ENCODE measurements around the gene TDRD1.
"Not testable (repeated sequence)": the region's sequence is repeated elsewhere in the genome, so short reads cannot be mapped to it uniquely, and the experiment has no call there.

Gene TDRD1, protein sequence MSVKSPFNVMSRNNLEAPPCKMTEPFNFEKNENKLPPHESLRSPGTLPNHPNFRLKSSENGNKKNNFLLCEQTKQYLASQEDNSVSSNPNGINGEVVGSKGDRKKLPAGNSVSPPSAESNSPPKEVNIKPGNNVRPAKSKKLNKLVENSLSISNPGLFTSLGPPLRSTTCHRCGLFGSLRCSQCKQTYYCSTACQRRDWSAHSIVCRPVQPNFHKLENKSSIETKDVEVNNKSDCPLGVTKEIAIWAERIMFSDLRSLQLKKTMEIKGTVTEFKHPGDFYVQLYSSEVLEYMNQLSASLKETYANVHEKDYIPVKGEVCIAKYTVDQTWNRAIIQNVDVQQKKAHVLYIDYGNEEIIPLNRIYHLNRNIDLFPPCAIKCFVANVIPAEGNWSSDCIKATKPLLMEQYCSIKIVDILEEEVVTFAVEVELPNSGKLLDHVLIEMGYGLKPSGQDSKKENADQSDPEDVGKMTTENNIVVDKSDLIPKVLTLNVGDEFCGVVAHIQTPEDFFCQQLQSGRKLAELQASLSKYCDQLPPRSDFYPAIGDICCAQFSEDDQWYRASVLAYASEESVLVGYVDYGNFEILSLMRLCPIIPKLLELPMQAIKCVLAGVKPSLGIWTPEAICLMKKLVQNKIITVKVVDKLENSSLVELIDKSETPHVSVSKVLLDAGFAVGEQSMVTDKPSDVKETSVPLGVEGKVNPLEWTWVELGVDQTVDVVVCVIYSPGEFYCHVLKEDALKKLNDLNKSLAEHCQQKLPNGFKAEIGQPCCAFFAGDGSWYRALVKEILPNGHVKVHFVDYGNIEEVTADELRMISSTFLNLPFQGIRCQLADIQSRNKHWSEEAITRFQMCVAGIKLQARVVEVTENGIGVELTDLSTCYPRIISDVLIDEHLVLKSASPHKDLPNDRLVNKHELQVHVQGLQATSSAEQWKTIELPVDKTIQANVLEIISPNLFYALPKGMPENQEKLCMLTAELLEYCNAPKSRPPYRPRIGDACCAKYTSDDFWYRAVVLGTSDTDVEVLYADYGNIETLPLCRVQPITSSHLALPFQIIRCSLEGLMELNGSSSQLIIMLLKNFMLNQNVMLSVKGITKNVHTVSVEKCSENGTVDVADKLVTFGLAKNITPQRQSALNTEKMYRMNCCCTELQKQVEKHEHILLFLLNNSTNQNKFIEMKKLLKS

DNA sequence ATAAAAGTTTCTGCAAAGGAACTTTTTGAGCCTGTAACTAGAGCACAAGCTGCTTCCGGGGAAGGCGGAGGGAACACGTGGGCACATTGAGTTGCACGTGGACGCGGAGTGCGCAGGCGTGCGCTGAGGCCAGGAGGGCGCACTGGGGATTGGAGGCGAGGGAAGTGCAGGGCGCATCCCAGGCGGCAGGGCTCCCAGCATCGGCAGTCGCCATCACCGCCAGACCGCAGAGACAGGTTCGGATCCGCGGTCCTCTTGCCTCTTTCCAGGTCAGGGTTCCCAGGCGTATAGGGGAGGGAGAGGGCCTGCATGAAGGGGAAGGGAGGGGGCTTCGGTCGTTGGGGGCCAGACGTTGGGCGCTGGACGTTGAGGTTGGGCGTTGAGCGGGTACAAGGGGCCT lies at the start of gene TDRD1:
Gene TDRD1, plus strand, starts transcription at position 206 of the 400 bp plus-strand sequence. CDS start 8,479 bp downstream, outside the sequence.
- DNase-seq (ENCODE audit: low read depth in 4 of 4, low spot score in 1 of 4), result no peak

DNA sequence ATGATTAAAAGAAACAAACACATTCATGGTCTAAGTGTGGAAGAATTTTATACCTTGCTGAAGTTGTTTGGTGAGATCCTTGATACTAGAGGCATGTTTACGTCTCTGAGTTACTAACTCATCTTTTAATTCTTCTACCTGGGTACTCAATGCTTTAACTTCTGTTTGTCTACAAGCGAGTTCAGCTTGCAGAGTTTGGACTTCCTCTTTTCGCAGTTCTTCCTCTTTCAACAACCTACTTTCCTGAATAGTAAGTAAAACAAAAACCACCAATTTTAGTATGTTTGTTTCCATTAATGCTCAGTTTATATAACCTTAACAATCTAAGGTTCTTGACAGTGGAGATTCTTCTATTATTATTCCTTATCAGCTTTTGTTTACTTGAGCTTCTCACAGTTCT lies 48.1 kb upstream of the TDRD1 start:
- DNase-seq (ENCODE audit: low read depth in 4 of 4, low spot score in 1 of 4), result no peak

DNA sequence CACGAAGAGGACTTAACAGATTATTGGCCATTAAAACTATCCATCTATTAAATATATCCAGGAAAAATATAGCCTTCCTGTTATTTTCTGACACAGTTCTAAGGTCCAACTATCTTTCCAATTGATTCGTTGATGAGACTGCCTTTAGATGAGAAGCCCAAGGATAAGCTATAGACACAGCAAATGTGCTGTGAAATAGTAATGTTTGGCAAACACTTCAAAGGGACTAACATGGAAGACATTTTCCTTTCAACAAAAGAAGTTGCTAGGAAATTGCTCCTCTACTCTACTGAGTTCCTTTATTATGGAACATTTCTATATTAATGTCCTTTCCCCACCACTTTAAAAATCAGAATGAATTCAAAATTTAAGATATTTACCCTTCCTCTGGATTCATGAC lies 43.7 kb upstream of the TDRD1 start:
- DNase-seq (ENCODE audit: low read depth in 4 of 4, low spot score in 1 of 4), result no peak

GRCh38 chr10:114138581-114138980 lies 40.6 kb upstream of the TDRD1 start:
- DNase-seq (ENCODE audit: low read depth in 4 of 4, low spot score in 1 of 4), result no peak

DNA sequence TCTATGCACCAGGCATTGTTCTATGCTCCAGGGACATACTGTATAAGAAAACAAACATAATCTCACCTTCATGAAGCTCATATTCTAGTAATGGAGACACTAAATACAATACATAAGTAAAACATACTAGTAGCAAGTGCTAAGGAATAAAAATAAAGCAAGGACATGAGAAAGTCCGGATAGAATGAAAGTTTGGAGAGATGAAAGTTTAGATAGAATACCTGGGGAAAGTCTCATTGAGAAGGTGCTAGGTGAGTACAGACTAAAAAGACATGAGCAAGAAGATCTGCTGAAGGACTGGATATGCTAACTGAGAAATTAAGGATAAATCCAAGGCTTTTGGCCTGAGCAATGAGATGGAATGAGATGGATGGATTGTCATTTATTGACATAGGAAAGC lies 39.1 kb upstream of the TDRD1 start:
- DNase-seq (ENCODE audit: low read depth in 4 of 4, low spot score in 1 of 4), result no peak

GRCh38 chr10:114140827-114141226 lies 38.3 kb upstream of the TDRD1 start:
- DNase-seq (ENCODE audit: low read depth in 4 of 4, low spot score in 1 of 4), result not testable (repeated sequence)

- no peak for DNase-seq (ENCODE audit: low read depth in 4 of 4, low spot score in 1 of 4)
Measured at GRCh38 chr10:114142018-114142417, 37.1 kb upstream of the TDRD1 start.

- no peak for DNase-seq (ENCODE audit: low read depth in 4 of 4, low spot score in 1 of 4)
Measured at GRCh38 chr10:114143160-114143559, 36.0 kb upstream of the TDRD1 start.

- DNase-seq (ENCODE audit: low read depth in 4 of 4, low spot score in 1 of 4), result not testable (repeated sequence)
Measured at GRCh38 chr10:114149476-114149875, 29.7 kb upstream of the TDRD1 start.

- DNase-seq (ENCODE audit: low read depth in 4 of 4, low spot score in 1 of 4), result no peak
Measured at GRCh38 chr10:114151486-114151885, 27.7 kb upstream of the TDRD1 start.

GRCh38 chr10:114151892-114152291 lies 27.3 kb upstream of the TDRD1 start:
- DNase-seq (ENCODE audit: low read depth in 4 of 4, low spot score in 1 of 4), result no peak

DNA sequence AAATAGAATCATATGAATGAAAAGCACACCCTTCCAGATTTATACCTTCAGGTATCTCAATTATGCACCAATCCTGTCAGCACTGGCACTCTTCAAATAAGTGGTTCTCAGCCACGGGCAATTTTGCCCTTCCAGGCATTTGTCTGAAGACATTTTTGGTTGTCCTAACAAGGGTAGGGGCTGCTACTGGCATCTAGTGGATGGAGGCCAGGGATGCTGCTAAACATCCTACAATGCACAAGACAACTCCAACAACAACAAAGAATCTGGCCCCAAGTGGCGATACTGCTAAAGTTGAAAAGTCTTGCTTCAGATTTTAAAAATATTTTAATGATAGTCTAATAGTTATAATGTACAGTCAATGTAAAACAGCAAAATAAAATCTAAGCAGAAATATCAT lies 21.2 kb upstream of the TDRD1 start:
- no peak for DNase-seq (ENCODE audit: low read depth in 4 of 4, low spot score in 1 of 4)

GRCh38 chr10:114163062-114163461 lies 16.1 kb upstream of the TDRD1 start:
- DNase-seq (ENCODE audit: low read depth in 4 of 4, low spot score in 1 of 4), result no peak

DNA sequence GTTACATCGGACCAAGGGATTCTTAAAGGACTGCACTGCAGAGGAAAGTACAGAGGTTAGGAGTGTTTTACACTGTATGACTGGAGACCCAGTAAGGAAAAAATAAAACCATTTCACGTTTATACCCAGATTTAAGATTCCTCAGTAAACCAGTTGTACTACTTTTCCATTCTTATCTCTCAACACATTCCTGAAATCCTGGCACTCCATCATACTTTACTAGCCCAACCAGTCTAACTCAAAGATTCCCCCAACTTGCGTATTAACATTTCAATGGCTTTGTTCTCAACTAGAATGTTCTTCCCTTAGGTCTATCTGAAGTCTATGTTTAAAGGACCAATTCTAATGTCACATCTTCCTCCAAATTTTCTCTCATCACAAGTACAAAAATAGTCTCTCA lies 13.1 kb upstream of the TDRD1 start:
- DNase-seq (ENCODE audit: low read depth in 4 of 4, low spot score in 1 of 4), result no peak

- DNase-seq (ENCODE audit: low read depth in 4 of 4, low spot score in 1 of 4), result no peak
Measured at GRCh38 chr10:114166494-114166893, 12.7 kb upstream of the TDRD1 start.

DNA sequence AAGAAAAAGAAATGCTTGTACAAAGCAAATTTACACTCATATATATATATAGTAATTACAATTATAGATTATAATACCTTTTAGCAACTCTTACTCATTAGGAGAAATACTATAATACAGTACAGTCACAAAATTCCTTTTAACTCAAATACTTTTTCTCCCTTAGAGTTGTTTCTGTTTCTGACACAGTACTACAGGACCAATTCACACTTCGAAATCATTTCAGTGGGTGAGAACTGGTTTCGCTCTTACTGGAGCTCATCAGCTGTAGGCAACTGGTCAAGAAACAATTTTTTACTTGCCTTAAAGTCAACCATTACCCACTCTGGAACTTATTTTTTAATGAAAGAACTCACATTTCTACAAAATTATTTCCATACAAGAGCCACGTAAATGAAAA lies 11.2 kb upstream of the TDRD1 start:
- DNase-seq (ENCODE audit: low read depth in 4 of 4, low spot score in 1 of 4), result no peak

GRCh38 chr10:114168450-114169009 lies 10.6 kb upstream of the TDRD1 start:
- DNase-seq (ENCODE audit: low read depth in 4 of 4, low spot score in 1 of 4), result no peak

GRCh38 chr10:114172216-114172615 lies 6.9 kb upstream of the TDRD1 start:
- no peak for DNase-seq (ENCODE audit: low read depth in 4 of 4, low spot score in 1 of 4)

DNA sequence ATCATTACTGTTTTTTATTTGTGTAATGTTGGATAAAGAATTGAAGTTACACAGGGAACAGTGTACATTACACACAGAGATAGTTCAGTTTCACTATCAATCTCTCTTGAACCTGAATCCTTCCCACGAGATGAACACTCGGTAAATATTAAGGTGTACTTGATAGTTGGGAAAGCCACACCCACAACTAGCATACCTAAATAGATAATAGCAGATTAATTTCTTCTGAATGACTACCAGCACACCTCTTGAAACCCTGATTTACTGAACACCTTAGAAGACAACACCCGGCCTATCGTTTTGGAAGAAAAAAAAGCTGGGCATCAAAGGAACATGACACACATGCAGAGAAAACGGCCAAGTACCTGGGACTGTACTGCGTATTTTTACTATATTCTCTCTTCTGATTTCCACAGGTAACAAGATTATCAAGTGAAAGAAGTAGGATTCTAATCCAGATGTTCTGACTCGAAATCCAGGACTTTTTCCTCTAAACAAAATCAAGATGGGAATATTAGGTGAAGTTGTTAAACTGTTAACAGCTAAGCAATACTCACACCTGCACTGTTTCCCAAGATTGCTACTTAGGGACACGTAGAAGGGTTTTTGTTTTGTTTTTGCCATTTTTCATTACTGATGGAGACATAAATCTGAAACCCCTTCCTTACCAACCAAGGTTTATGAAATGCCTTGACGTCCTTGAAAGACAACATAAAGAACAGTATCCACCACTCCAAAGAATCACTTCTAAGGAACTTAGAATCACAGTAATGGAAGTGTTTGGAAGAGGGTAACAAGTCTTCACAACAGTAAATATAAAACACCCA lies 6.2 kb upstream of the TDRD1 start:
- DNase-seq (ENCODE audit: low read depth in 4 of 4, low spot score in 1 of 4), result no peak

GRCh38 chr10:114173603-114173920 lies 5.6 kb upstream of the TDRD1 start:
- no peak for DNase-seq (ENCODE audit: low read depth in 4 of 4, low spot score in 1 of 4)

Measured in stimulated activated CD4-positive, alpha-beta T cell treated with anti-CD3 and anti-CD28 coated beads, Interleukin-1b, Interleukin-23, amount 100 ng/mL, for 24 hours (primary cell).